K562 (cell line): ENCODE data around the gene VPS50. TPM values are rescaled to one million over a fixed set of nuclear protein-coding genes. Genes with fewer than 3 reads are reported as not detected.

Experiments
- ATAC-seq: fragments of 200-7000 bp; cut with Tn5 transposase; 3 replicates; pipeline ENCODE4 v1.9.1; 2020; ENCODE audit warnings: moderate library complexity
- BruUV-seq: library from RNA; stranded (reverse); fragments of 400-500 nt; replicated peaks from 2 replicates; lab custom pipeline; 2021; lab: Mats Ljungman, UMichigan
- CTCF ChIA-PET: fragments of 300-600 bp; formaldehyde crosslinking; extraction: SDS; loops from one replicate; lab custom pipeline; 2021; ENCODE audit warnings: low intra/inter-chr PET ratio; lab: Yijun Ruan, JAX
- POLR2A ChIA-PET: fragments of 300-600, 350-650 bp; sonication (Branson Sonifier 250); formaldehyde crosslinking; extraction: SDS; loops from one replicate; lab custom pipeline; 2021; ENCODE audit warnings: antibody characterized with exemption, inconsistent platforms; lab: Yijun Ruan, JAX
- DNase-seq, 4 experiments: peaks; one replicate each; pipeline versions ENCODE4 v3.0.0 to v3.0.0-alpha.2; 2011 to 2018; ENCODE audit warnings: low spot score in 3 of 4, mixed read lengths in 3 of 4; ENCODE audit errors: extremely low read depth in 1 of 4
- FAIRE-seq: peaks from 2 replicates; lab custom pipeline; 2011; peaks lifted over from hg19 to GRCh38; lab: Jason Lieb, UNC
- H2AFZ ChIP-seq: 2 replicates; pipeline ENCODE4 v1.6.0; 2011; ENCODE audit warnings: low read depth, low read length, control low read depth, inconsistent platforms
- H3K27ac ChIP-seq: fragments of 200-600 bp; 3 replicates; pipeline ENCODE4 v1.8.0; 2011; ENCODE audit warnings: low read depth, mild to moderate bottlenecking, control low read depth, inconsistent platforms, low read length, moderate library complexity, mixed read lengths; ENCODE audit errors: extremely low read depth
- H3K27me3 ChIP-seq, 2 experiments: fragments of 300-600 bp in 1 of 2; 2 replicates in 1 of 2; 3 replicates in 1 of 2; pipeline versions ENCODE4 v1.6.0 to v1.8.0; 2011; ENCODE audit warnings: inconsistent platforms in 2 of 2, low read length in 2 of 2, mild to moderate bottlenecking in 1 of 2, mixed read lengths in 1 of 2, moderate library complexity in 1 of 2; ENCODE audit not compliant: control insufficient read depth in 2 of 2, insufficient read depth in 2 of 2
- H3K36me3 ChIP-seq: fragments of 300-600 bp; 3 replicates; pipeline ENCODE4 v1.8.0; 2011; ENCODE audit warnings: mild to moderate bottlenecking, low read length, inconsistent platforms; ENCODE audit not compliant: control insufficient read depth, insufficient read depth
- H3K4me1 ChIP-seq, 2 experiments: fragments of 200-600 bp in 1 of 2; replicated peaks in 1 of 2; 2 replicates in 1 of 2; 3 replicates in 1 of 2; pipeline versions ENCODE4 v1.5.1 to v1.8.0; 2011; ENCODE audit warnings: inconsistent platforms in 2 of 2, low read length in 2 of 2, mild to moderate bottlenecking in 1 of 2, mixed read lengths in 1 of 2, moderate library complexity in 1 of 2; ENCODE audit not compliant: control insufficient read depth in 2 of 2, insufficient read depth in 2 of 2
- H3K4me2 ChIP-seq: 2 replicates; pipeline ENCODE4 v1.6.1; 2011; ENCODE audit warnings: low read length, control low read depth, inconsistent platforms, mixed read lengths; ENCODE audit not compliant: insufficient read depth
- H3K4me3 ChIP-seq: fragments of 200-600 bp; sonication (generic), shearing (Covaris generic); 2 replicates; pipeline ENCODE4 v1.5.1; 2016; ENCODE audit warnings: control low read depth, inconsistent platforms
- H3K79me2 ChIP-seq: fragments of 200-600 bp; 3 replicates; pipeline ENCODE4 v1.8.0; 2011; ENCODE audit warnings: low read length, inconsistent platforms; ENCODE audit not compliant: control insufficient read depth, insufficient read depth
- H3K9ac ChIP-seq, 2 experiments: 2 replicates each; pipeline versions ENCODE4 v1.6.0 to v1.6.1; 2011; ENCODE audit warnings: low read depth in 2 of 2, low read length in 2 of 2, control low read depth in 1 of 2, inconsistent platforms in 1 of 2, mild to moderate bottlenecking in 1 of 2, mixed read lengths in 1 of 2; ENCODE audit not compliant: insufficient read depth in 1 of 2
- H3K9me1 ChIP-seq: one replicate; pipeline ENCODE4 v1.6.0; 2011; ENCODE audit warnings: inconsistent platforms, mild to moderate bottlenecking, low read length, moderate library complexity; ENCODE audit not compliant: control insufficient read depth, insufficient read depth
- H3K9me3 ChIP-seq: replicated peaks from 2 replicates; pipeline ENCODE4 v1.5.1; 2011; ENCODE audit warnings: low read depth, low read length, inconsistent platforms; ENCODE audit not compliant: control insufficient read depth, insufficient read depth
- H4K20me1 ChIP-seq: replicated peaks from 2 replicates; pipeline ENCODE4 v1.6.1; 2011; ENCODE audit warnings: low read length, inconsistent platforms, mixed read lengths; ENCODE audit not compliant: control insufficient read depth, insufficient read depth
- RB1 ChIP-seq: fragments of 450-650 bp; IDR thresholded peaks from 2 replicates; pipeline ENCODE4 v1.6.1; 2017; ENCODE audit warnings: low read depth, mild to moderate bottlenecking
- ZNF316 ChIP-seq: fragments of 450-650 bp; IDR thresholded peaks from 2 replicates; pipeline ENCODE4 v1.6.1; 2016
- ZNF324 ChIP-seq: fragments of 250-450 bp; sonication (Bioruptor Pico); IDR thresholded peaks from 2 replicates; pipeline ENCODE4 v1.4.0; 2020; ENCODE audit warnings: mild to moderate bottlenecking
- ZNF354B ChIP-seq: fragments of 250-450 bp; sonication (Bioruptor Pico); IDR thresholded peaks from 2 replicates; pipeline ENCODE4 v1.4.0; 2020
- ZNF695 ChIP-seq: fragments of 450-650 bp; formaldehyde crosslinking; IDR thresholded peaks from 2 replicates; pipeline ENCODE4 v1.4.0; 2020; ENCODE audit warnings: mild to moderate bottlenecking, moderate library complexity
- WGBS: fragments of 100-300 bp; shearing (Covaris generic); methylation state at CpG from one replicate; pipeline ENCODE4 v1.1.6; 2016; ENCODE audit warnings: low coverage, mixed read lengths; ENCODE audit not compliant: insufficient coverage; ENCODE audit errors: missing lambda C conversion rate; 5-methylcytosine and 5-hydroxymethylcytosine counted together
- in situ Hi-C: fragments of 300-500 bp; cut with MboI; formaldehyde crosslinking; loops from 4 replicates; pipeline ENCODE4 v1.15.0; 2018; ENCODE audit warnings: inconsistent platforms, mixed read lengths
- intact Hi-C: fragments of 100-400 bp; cut with micrococcal nuclease; formaldehyde crosslinking; loops from 2 replicates; pipeline ENCODE4 v1.14.2; 2022
- polyA plus RNA-seq, 8 experiments: library from polyadenylated mRNA; depleted of rRNA in 4 of 8; stranded (reverse) in 5 of 8; unstranded in 3 of 8; fragments of >200 nt; fragmentation: Nextera tagmentation in 2 of 8; fragmentation: Illumina TruSeq in 1 of 8; extraction: Ambion mirVana in 2 of 8; extraction: Trizol in 1 of 8; gene quantifications; 2 replicates each; pipeline versions ENCODE4 v1.2.1 to v1.2.3, GENCODE V29; 2011 to 2014; ENCODE audit warnings: inconsistent platforms in 1 of 8, missing spikeins in 1 of 8
- total RNA-seq, 7 experiments: library from RNA; depleted of rRNA in 6 of 7; stranded (reverse); fragments of >200 nt in 6 of 7; fragmentation: Illumina TruSeq in 2 of 7; extraction: Trizol in 2 of 7; gene quantifications; 2 replicates each; pipeline versions ENCODE4 v1.2.1 to v1.2.3, GENCODE V29; 2011 to 2021; ENCODE audit warnings: low replicate concordance in 1 of 7
- TF ChIP-seq, protein P1 (sequence below): fragments of 450-650 bp; formaldehyde crosslinking; IDR thresholded peaks from 2 replicates; pipeline ENCODE4 v1.4.0; 2022; ENCODE audit warnings: missing genetic modification characterization

Gene VPS50
- total and polyA plus RNA-seq, 9 of the 15 experiments (the other 6 are each of a cell fraction or from before 2014, with no cell fraction given), result 10.5 to 29.4 (median 15.8) TPM

DNA sequence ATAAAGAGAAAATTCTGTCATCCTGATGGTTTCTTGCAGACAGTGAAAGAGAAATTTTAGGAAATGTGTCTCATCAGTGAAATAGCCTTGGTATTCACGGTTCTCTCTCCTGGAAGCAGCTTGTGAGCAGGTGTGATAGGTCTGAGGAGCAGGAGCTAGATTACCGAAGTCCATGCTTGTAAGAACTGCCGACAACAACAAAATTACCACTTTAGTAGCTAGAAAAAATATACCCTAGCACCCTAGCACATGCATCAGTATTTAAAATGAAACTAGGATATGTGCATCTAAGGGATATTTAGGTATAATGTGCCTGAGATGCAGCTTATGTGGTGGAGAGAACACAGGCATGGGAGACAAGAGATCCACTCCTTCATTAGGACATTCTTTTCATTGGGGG is 82.3 kb downstream of the VPS50 start:
- ChIA-PET CTCF (no interaction called here), POLR2A (interaction anchor here (1.7 kb wide), 1 partner anchor 11 kb away, joined by 5 read pairs; no protein-coding TSS in a partner anchor)
- in situ Hi-C loops (no loop called here), intact Hi-C loops (no loop called here)
- 52% methylated on average over 3 of the region's 3 CpGs for WGBS
- BruUV-seq, result no TSS peak
- ATAC-seq (no peak), FAIRE-seq (no peak), DNase-seq (no peak)
- Histone ChIP-seq H3K9ac (no peak overlapping the region), H3K79me2 (no peaks in the 10 kb centered on the region), H3K9me3 (no peaks in the 10 kb centered on the region), H3K9me1 (no peaks in the 10 kb centered on the region), H3K27ac (no peak overlapping the region), H3K36me3 (no peaks in the 10 kb centered on the region; the same call in 2 of the 3 replicates), H3K4me2 (no peak overlapping the region), H3K4me1 (0 out of 5 replicates have a peak, but pooled peaks cover 0 to 6% of the 10 kb centered on the region in 2 experiments), H3K4me3 (no peak overlapping the region), H2AFZ (no peak overlapping the region), H3K27me3 (no peaks in the 10 kb centered on the region), H4K20me1 (no peaks in the 10 kb centered on the region)
- TF ChIP-seq ZNF316, result 0 out of 2 replicates have a peak, but pooled peaks have one; percentile 16
- TF ChIP-seq, protein P1, sequence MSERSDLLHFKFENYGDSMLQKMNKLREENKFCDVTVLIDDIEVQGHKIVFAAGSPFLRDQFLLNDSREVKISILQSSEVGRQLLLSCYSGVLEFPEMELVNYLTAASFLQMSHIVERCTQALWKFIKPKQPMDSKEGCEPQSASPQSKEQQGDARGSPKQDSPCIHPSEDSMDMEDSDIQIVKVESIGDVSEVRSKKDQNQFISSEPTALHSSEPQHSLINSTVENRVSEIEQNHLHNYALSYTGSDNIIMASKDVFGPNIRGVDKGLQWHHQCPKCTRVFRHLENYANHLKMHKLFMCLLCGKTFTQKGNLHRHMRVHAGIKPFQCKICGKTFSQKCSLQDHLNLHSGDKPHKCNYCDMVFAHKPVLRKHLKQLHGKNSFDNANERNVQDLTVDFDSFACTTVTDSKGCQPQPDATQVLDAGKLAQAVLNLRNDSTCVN, result no peak

DNA sequence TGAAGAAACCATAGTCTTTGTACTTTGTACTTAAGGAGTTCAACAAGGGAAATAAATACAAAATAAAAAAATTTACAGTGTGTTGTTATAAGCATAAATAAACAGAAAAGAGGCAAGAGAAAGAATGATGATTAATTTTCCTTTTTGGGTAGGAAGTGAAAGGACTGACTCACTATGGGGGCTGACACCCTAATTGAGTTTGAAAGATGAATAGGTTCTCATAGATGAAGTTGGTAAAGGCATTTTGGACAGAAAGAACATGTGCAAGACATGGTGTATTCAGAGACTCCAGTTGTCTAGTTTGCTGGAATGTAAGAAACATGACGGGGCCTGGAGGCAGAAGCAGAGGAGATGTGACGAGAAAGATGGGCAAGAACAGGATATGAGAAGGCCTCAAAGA is 83.7 kb downstream of the VPS50 start:
- WGBS, result 77% methylated on average over 2 of the region's 2 CpGs
- DNase-seq (no peak), FAIRE-seq (no peak), ATAC-seq (no peak)
- TF ChIP-seq ZNF324 (CRISPR knock-in tag) (no peak), ZNF695 (no peak), RB1 (no peak), ZNF354B (CRISPR knock-in tag) (no peak)
- POLR2A ChIA-PET, result interaction anchor here (1.7 kb wide), 1 partner anchor 12 kb away, joined by 5 read pairs; no protein-coding TSS in a partner anchor
- H3K9ac ChIP-seq, result no peak overlapping the region
- H2AFZ ChIP-seq, result no peak overlapping the region
- H3K4me2 ChIP-seq, result no peak overlapping the region
- CTCF ChIA-PET, result no interaction called here
- no peaks in the 10 kb centered on the region for H4K20me1 ChIP-seq
- H3K27ac ChIP-seq, result no peak overlapping the region
- no peaks in the 10 kb centered on the region for H3K9me3 ChIP-seq
- H3K9me1 ChIP-seq, result no peaks in the 10 kb centered on the region
- H3K79me2 ChIP-seq, result no peaks in the 10 kb centered on the region
- no peaks in the 10 kb centered on the region for H3K27me3 ChIP-seq
- in situ Hi-C loops (no loop called here), intact Hi-C loops (no loop called here)
- H3K4me1 ChIP-seq, result no peaks in the 10 kb centered on the region
- H3K36me3 ChIP-seq, result no peaks in the 10 kb centered on the region; the same call in 2 of the 3 replicates
- no TSS peak for BruUV-seq
- H3K4me3 ChIP-seq, result no peak overlapping the region
